ENCODE measurements around the gene SIM2.
A peak's percentile ranks its signal among the peaks of the same experiment; 100 is the strongest.
"Not testable (repeated sequence)": the region's sequence is repeated elsewhere in the genome, so short reads cannot be mapped to it uniquely, and the experiment has no call there.

Gene SIM2

GRCh38 chr21:36698981-36699545 is at the start of gene SIM2:
Gene SIM2 (plus strand): TSS chr21:36699115. CDS start chr21:36699747, 632 bp downstream.
- H3K36me3 ChIP-seq (ENCODE audit: control insufficient read depth, insufficient read depth, low read length) = no peaks in the 10 kb centered on the region

DNA sequence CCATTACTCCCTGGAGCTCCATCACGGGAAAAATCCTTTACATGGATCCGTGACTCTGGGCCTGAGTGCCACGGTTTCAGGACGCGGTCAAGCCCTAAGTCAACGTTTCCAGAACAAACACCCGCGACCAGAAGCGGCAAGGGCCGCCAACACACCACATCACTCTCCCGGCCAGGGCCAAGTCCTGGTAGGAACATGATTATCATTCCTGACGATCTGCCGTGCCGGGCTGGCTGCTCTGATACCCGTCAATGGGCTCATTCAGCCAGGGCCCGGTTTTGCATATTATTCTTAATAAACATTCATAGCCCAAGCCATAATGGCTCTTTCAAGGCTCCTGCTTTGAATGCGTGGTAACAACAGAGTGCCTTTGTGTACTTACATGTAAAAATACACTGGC is 44.6 kb upstream of the SIM2 start:
- no peaks in the 10 kb centered on the region for H3K36me3 ChIP-seq (ENCODE audit: control insufficient read depth, insufficient read depth, low read length)
- H3K27me3 ChIP-seq (ENCODE audit: control insufficient read depth, insufficient read depth, low read length) = peaks cover 3% of the 10 kb centered on the region; the same call in 1 of the 2 replicates
- no peak overlapping the region for H3K4me3 ChIP-seq (ENCODE audit: low read depth, low read length)
- no peaks in the 10 kb centered on the region for H3K9me3 ChIP-seq (ENCODE audit: control insufficient read depth, insufficient read depth, low read depth, low read length)
- H3K27ac ChIP-seq (ENCODE audit: low read depth, low read length) = no peak overlapping the region
- no peak overlapping the region for H3K9ac ChIP-seq (ENCODE audit: low read length)
- no peaks in the 10 kb centered on the region for H3K4me1 ChIP-seq (ENCODE audit: control insufficient read depth, insufficient read depth, low read length)

More at GRCh38 chr21:36698981-36699545, at the start of gene SIM2:
- H3K9ac ChIP-seq (ENCODE audit: low read length) = no peak within 1 kb of the TSS
- no peaks in the 10 kb centered on the region for H3K9me3 ChIP-seq (ENCODE audit: control insufficient read depth, insufficient read depth, low read depth, low read length)
- peak within 1 kb of the TSS; percentile 57 for H3K4me3 ChIP-seq (ENCODE audit: low read depth, low read length)
- no peak within 1 kb of the TSS for H3K27ac ChIP-seq (ENCODE audit: low read depth, low read length)
- H3K27me3 ChIP-seq (ENCODE audit: control insufficient read depth, insufficient read depth, low read length) = peaks cover 100% of the 10 kb centered on the region
- H3K4me1 ChIP-seq (ENCODE audit: control insufficient read depth, insufficient read depth, low read length) = peaks cover 60% of the 10 kb centered on the region

DNA sequence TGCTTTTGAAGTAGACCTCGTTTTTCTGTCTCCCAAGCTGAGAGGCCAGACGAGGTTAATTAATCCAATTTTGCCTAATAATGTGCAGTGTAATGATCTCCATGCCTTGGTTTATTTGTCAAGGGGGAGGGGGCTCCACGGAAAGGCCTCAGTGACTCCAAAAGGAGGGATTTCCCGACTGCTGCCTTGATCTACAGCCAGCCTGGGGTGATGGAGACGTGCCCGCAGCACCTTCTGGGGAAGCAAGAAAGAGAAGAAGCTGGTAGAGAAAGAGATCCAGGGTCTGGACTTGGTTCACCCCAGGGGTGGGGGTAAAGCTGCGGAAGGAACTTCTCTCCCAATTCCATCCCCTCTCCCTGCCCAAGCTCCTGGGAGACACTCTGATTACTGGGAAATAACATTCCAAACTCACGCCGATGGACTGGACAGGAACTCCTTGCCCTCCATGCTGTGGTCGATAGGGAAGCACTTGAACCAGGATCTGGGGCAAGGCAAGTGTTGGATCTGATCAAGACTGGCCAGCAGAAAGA is 44.1 kb upstream of the SIM2 start:
- H3K9ac ChIP-seq (ENCODE audit: low read length) = no peak overlapping the region
- H3K36me3 ChIP-seq (ENCODE audit: control insufficient read depth, insufficient read depth, low read length) = no peaks in the 10 kb centered on the region
- H3K27me3 ChIP-seq (ENCODE audit: control insufficient read depth, insufficient read depth, low read length) = peaks cover 3% of the 10 kb centered on the region; the same call in 1 of the 2 replicates
- H3K4me1 ChIP-seq (ENCODE audit: control insufficient read depth, insufficient read depth, low read length) = no peaks in the 10 kb centered on the region
- H3K27ac ChIP-seq (ENCODE audit: low read depth, low read length) = no peak overlapping the region
- H3K9me3 ChIP-seq (ENCODE audit: control insufficient read depth, insufficient read depth, low read depth, low read length) = no peaks in the 10 kb centered on the region
- no peak overlapping the region for H3K4me3 ChIP-seq (ENCODE audit: low read depth, low read length)

- no peak overlapping the region for H3K4me3 ChIP-seq (ENCODE audit: low read depth, low read length)
- H3K9ac ChIP-seq (ENCODE audit: low read length) = no peak overlapping the region
- H3K27ac ChIP-seq (ENCODE audit: low read depth, low read length) = no peak overlapping the region
- no peaks in the 10 kb centered on the region for H3K4me1 ChIP-seq (ENCODE audit: control insufficient read depth, insufficient read depth, low read length)
- H3K36me3 ChIP-seq (ENCODE audit: control insufficient read depth, insufficient read depth, low read length) = no peaks in the 10 kb centered on the region
- H3K27me3 ChIP-seq (ENCODE audit: control insufficient read depth, insufficient read depth, low read length) = peaks cover 3% of the 10 kb centered on the region; the same call in 1 of the 2 replicates
- H3K9me3 ChIP-seq (ENCODE audit: control insufficient read depth, insufficient read depth, low read depth, low read length) = no peaks in the 10 kb centered on the region
Observed at GRCh38 chr21:36656138-36656537, 42.8 kb upstream of the SIM2 start.

GRCh38 chr21:36657290-36657689 is 41.6 kb upstream of the SIM2 start:
- H3K36me3 ChIP-seq (ENCODE audit: control insufficient read depth, insufficient read depth, low read length); H3K27ac ChIP-seq (ENCODE audit: low read depth, low read length); H3K4me1 ChIP-seq (ENCODE audit: control insufficient read depth, insufficient read depth, low read length); H3K9me3 ChIP-seq (ENCODE audit: control insufficient read depth, insufficient read depth, low read depth, low read length); H3K27me3 ChIP-seq (ENCODE audit: control insufficient read depth, insufficient read depth, low read length); H3K9ac ChIP-seq (ENCODE audit: low read length); H3K4me3 ChIP-seq (ENCODE audit: low read depth, low read length): not testable (repeated sequence)

DNA sequence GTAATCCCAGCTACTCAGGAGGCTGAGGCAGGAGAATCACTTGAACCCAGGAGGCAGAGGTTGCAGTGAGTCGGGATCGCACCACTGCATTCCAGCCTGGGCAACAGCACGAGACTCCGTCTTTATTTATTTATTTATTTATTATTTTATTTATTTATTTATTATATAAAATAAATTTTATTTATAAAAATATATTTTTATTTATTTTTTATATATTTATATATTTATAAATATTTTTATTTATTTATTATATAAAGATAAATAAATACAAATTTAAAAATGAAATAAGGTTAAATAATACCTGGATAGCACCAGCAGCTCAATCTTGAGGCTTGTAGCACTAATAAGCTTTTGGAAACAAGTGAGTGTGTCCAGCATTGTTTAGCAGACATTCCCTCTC is 40.9 kb upstream of the SIM2 start:
- H3K36me3 ChIP-seq (ENCODE audit: control insufficient read depth, insufficient read depth, low read length) = no peaks in the 10 kb centered on the region
- no peaks in the 10 kb centered on the region for H3K4me1 ChIP-seq (ENCODE audit: control insufficient read depth, insufficient read depth, low read length)
- H3K9ac ChIP-seq (ENCODE audit: low read length) = no peak overlapping the region
- no peak overlapping the region for H3K27ac ChIP-seq (ENCODE audit: low read depth, low read length)
- H3K27me3 ChIP-seq (ENCODE audit: control insufficient read depth, insufficient read depth, low read length) = peaks cover 3% of the 10 kb centered on the region; the same call in 1 of the 2 replicates
- no peaks in the 10 kb centered on the region for H3K9me3 ChIP-seq (ENCODE audit: control insufficient read depth, insufficient read depth, low read depth, low read length)
- no peak overlapping the region for H3K4me3 ChIP-seq (ENCODE audit: low read depth, low read length)

- no peaks in the 10 kb centered on the region for H3K4me1 ChIP-seq (ENCODE audit: control insufficient read depth, insufficient read depth, low read length)
- H3K27me3 ChIP-seq (ENCODE audit: control insufficient read depth, insufficient read depth, low read length) = peaks cover 12% of the 10 kb centered on the region; the same call in 1 of the 2 replicates
- no peaks in the 10 kb centered on the region for H3K9me3 ChIP-seq (ENCODE audit: control insufficient read depth, insufficient read depth, low read depth, low read length)
- no peak overlapping the region for H3K9ac ChIP-seq (ENCODE audit: low read length)
- H3K27ac ChIP-seq (ENCODE audit: low read depth, low read length) = no peak overlapping the region
- H3K4me3 ChIP-seq (ENCODE audit: low read depth, low read length) = no peak overlapping the region
- H3K36me3 ChIP-seq (ENCODE audit: control insufficient read depth, insufficient read depth, low read length) = no peaks in the 10 kb centered on the region
Observed at GRCh38 chr21:36658926-36659325, 40.0 kb upstream of the SIM2 start.

GRCh38 chr21:36661511-36662309 is 37.2 kb upstream of the SIM2 start:
- H3K4me3 ChIP-seq (ENCODE audit: low read depth, low read length) = no peak overlapping the region
- no peaks in the 10 kb centered on the region for H3K4me1 ChIP-seq (ENCODE audit: control insufficient read depth, insufficient read depth, low read length)
- no peaks in the 10 kb centered on the region for H3K9me3 ChIP-seq (ENCODE audit: control insufficient read depth, insufficient read depth, low read depth, low read length)
- H3K36me3 ChIP-seq (ENCODE audit: control insufficient read depth, insufficient read depth, low read length) = no peaks in the 10 kb centered on the region
- no peak overlapping the region for H3K27ac ChIP-seq (ENCODE audit: low read depth, low read length)
- H3K27me3 ChIP-seq (ENCODE audit: control insufficient read depth, insufficient read depth, low read length) = peaks cover 19% of the 10 kb centered on the region; the same call in 1 of the 2 replicates
- H3K9ac ChIP-seq (ENCODE audit: low read length) = no peak overlapping the region

DNA sequence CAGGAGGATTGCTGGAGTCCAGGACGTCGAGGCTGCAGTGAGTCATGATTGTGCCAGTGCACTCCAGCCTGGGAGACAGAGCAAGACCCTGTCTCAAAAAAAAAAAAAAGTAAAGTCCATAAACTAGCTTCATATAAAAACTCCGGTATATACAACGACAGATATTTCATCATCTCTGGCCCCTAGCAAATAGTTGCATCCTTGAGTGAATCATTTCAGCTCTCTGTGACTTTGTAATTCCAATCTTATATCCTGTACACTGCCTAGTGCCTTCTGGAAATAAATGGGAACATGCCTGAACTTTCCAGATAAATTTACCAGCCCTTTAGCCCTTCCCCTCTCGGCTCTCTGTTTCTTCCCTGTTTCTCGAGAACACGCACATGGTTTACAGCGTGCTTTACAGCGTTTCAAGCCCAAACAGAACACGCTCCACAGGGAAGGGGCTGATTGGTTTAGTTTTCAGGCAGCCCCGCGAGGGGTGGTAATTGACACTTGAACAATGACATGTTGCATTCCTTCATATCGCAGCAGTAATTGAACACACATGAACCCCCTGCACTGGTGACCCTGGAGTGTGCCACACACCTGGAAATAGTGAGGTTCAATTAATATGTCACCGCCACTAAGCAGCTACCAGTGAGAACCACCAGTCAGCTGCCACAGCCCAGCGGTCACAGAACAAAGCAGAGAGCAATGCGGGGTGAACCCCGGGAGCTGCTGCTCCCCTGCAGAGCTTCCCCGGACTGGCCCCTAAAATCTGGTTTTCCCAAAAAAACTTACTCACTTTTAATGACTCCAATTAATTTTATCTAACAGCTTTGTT is 35.7 kb upstream of the SIM2 start:
- no peaks in the 10 kb centered on the region for H3K36me3 ChIP-seq (ENCODE audit: control insufficient read depth, insufficient read depth, low read length)
- no peak overlapping the region for H3K9ac ChIP-seq (ENCODE audit: low read length)
- no peak overlapping the region for H3K27ac ChIP-seq (ENCODE audit: low read depth, low read length)
- H3K4me1 ChIP-seq (ENCODE audit: control insufficient read depth, insufficient read depth, low read length) = no peaks in the 10 kb centered on the region
- no peaks in the 10 kb centered on the region for H3K9me3 ChIP-seq (ENCODE audit: control insufficient read depth, insufficient read depth, low read depth, low read length)
- H3K4me3 ChIP-seq (ENCODE audit: low read depth, low read length) = no peak overlapping the region
- peaks cover 19% of the 10 kb centered on the region; the same call in 1 of the 2 replicates for H3K27me3 ChIP-seq (ENCODE audit: control insufficient read depth, insufficient read depth, low read length)

DNA sequence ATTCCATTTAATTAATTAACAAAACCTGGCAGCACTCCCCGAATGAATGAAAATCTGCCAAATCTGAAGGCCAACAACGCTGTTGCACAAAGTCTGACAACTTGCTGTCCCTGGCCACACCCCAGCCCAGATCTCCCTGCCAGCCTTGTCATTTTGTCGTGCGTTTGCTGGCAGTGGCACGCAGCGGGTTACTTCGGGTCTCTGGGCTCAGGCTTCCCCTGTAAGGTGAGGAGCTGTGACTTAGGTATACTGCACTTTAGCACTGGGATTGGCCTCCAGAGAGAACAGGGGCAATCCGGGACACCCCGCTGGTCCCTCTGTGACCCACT is 34.3 kb upstream of the SIM2 start:
- peaks cover 30% of the 10 kb centered on the region for H3K27me3 ChIP-seq (ENCODE audit: control insufficient read depth, insufficient read depth, low read length)
- H3K36me3 ChIP-seq (ENCODE audit: control insufficient read depth, insufficient read depth, low read length) = no peaks in the 10 kb centered on the region

DNA sequence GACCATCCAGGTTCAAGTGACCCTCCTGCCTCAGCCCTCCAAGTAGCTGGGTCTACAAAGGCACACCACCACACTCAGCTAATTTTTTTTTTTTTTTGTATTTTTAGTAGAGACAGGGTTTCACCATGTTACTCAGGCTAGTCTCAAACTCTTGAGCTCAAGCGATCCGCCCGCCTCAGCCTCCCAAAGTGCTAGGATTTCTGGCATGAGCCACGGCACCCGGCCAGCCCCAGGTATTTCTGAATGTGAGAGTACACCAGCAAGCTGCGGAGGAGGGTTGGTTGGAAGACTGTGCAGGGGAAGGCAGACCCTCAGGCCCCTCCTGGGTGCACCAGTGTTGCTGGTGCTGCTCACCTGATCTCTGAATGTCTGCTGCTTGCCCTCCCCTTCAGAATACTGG is 33.1 kb upstream of the SIM2 start:
- Histone ChIP-seq H3K9me3 (ENCODE audit: control insufficient read depth, insufficient read depth, low read depth, low read length) (no peaks in the 10 kb centered on the region), H3K9ac (ENCODE audit: low read length) (no peak overlapping the region), H3K27me3 (ENCODE audit: control insufficient read depth, insufficient read depth, low read length) (peaks cover 33% of the 10 kb centered on the region)

More for the DNA sequence above, 34.3 kb upstream of the SIM2 start:
- Histone ChIP-seq H3K9ac (ENCODE audit: low read length) (no peak overlapping the region), H3K4me3 (ENCODE audit: low read depth, low read length) (no peak overlapping the region), H3K9me3 (ENCODE audit: control insufficient read depth, insufficient read depth, low read depth, low read length) (no peaks in the 10 kb centered on the region), H3K4me1 (ENCODE audit: control insufficient read depth, insufficient read depth, low read length) (no peaks in the 10 kb centered on the region), H3K27ac (ENCODE audit: low read depth, low read length) (no peak overlapping the region)

More for the DNA sequence above, 33.1 kb upstream of the SIM2 start:
- Histone ChIP-seq H3K4me3 (ENCODE audit: low read depth, low read length) (no peak overlapping the region), H3K36me3 (ENCODE audit: control insufficient read depth, insufficient read depth, low read length) (no peaks in the 10 kb centered on the region), H3K4me1 (ENCODE audit: control insufficient read depth, insufficient read depth, low read length) (no peaks in the 10 kb centered on the region), H3K27ac (ENCODE audit: low read depth, low read length) (no peak overlapping the region)

All from HUES6 (cell line).